SW 1271 (cell line): ENCODE data around the gene RBPJL.
A peak's percentile ranks its signal among the peaks of the same experiment; 100 is the strongest.

Experiments used
- DNase-seq, 2 experiments: peaks; one replicate each; lab custom pipeline; 2025; lab: John Stamatoyannopoulos, UW

Gene RBPJL

GRCh38 chr20:45306431-45306982 lies at the start of gene RBPJL:
RBPJL (plus strand) TSS chr20:45306840; CDS start chr20:45306923, 83 bp downstream.
- no peak for DNase-seq

GRCh38 chr20:45257161-45257560 lies 49.5 kb upstream of the RBPJL start:
- DNase-seq, result no peak

GRCh38 chr20:45257711-45258110 lies 48.9 kb upstream of the RBPJL start:
- no peak for DNase-seq

- DNase-seq, result no peak
Measured at GRCh38 chr20:45258259-45258658, 48.4 kb upstream of the RBPJL start.

GRCh38 chr20:45258664-45259063 lies 48.0 kb upstream of the RBPJL start:
- no peak for DNase-seq

GRCh38 chr20:45263556-45264266 lies 42.9 kb upstream of the RBPJL start:
- DNase-seq, result no peak

- no peak for DNase-seq
Measured at GRCh38 chr20:45266977-45267376, 39.7 kb upstream of the RBPJL start.

- DNase-seq, result no peak
Measured at GRCh38 chr20:45268531-45268930, 38.1 kb upstream of the RBPJL start.

GRCh38 chr20:45269056-45269455 lies 37.6 kb upstream of the RBPJL start:
- no peak for DNase-seq

GRCh38 chr20:45269754-45270270 lies 36.8 kb upstream of the RBPJL start:
- no peak for DNase-seq

- DNase-seq, result no peak
Measured at GRCh38 chr20:45275338-45275737, 31.3 kb upstream of the RBPJL start.

GRCh38 chr20:45279992-45280391 lies 26.6 kb upstream of the RBPJL start:
- no peak for DNase-seq

GRCh38 chr20:45282700-45283550 lies 23.7 kb upstream of the RBPJL start:
- no peak for DNase-seq

GRCh38 chr20:45283551-45284057 lies 23.0 kb upstream of the RBPJL start:
- DNase-seq, result no peak

GRCh38 chr20:45288376-45288775 lies 18.3 kb upstream of the RBPJL start:
- no peak for DNase-seq

- DNase-seq, result no peak
Measured at GRCh38 chr20:45288860-45289259, 17.8 kb upstream of the RBPJL start.

- no peak for DNase-seq
Measured at GRCh38 chr20:45289942-45290676, 16.5 kb upstream of the RBPJL start.

- peak; percentile 21 to 72 for DNase-seq
Measured at GRCh38 chr20:45290677-45291355, 15.8 kb upstream of the RBPJL start.

- DNase-seq, result no peak
Measured at GRCh38 chr20:45291526-45291925, 15.1 kb upstream of the RBPJL start.

- no peak for DNase-seq
Measured at GRCh38 chr20:45292343-45292742, 14.3 kb upstream of the RBPJL start.
